ENCODE measurements around the gene MUC20. TPM values are rescaled to one million over a fixed set of nuclear protein-coding genes. Genes with fewer than 3 reads are reported as not detected.
"Not testable (repeated sequence)": the region's sequence is repeated elsewhere in the genome, so short reads cannot be mapped to it uniquely, and the experiment has no call there.

Gene MUC20
- total RNA-seq, 1 experiment from 2014 or later = not detected

DNA sequence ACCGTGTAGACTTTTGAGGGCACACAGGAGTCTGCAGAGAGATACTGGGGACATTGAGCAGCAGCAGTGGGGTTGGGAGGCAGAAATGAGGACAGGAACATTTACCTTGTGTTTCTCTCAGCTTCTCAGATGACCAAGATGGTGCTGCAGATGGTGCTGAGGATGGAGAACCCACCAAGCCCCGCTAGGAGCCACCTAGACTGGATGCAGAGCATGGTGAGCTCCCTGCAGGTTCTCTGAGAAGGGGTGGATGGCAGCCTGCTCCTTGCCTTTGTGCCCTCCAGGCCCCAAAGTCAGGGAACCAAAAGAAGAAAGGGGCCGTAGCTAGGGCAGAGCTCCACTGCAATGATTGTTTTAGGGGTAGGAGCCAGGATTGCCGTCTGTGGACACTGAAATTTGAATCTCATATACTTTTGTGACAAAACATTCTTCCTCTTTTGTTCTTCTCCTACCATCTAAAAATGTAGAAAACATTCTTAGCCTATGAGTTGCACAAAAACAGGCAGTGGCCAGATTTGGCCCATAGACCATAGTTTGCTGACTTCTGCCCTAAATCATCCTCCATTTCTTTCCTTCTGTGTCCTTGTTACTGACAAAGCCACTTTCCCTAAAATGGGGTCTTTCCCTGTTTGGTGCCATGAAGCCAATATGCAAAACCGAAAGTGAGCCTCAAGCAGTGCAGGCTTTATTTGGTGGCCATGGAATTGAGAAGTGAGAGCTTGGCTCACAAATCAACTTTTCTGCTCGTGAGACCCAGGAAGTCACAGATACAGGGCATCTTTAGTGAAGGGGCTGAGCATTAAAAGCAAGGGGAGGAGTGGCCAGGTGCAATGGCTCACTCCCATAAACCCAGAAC, 11.9 kb upstream of the MUC20 start:
- CTCF ChIA-PET = no interaction called here
- in situ Hi-C loops (cut with HindIII; ENCODE audit: low pct_unique_long_range_greater_than_20kb, low sequenced_read_pairs) (no loop called here), intact Hi-C loops (cut with micrococcal nuclease; ENCODE audit: unreplicated experiment) (no loop called here)
- BruUV-seq (replicated peaks) = no TSS peak
- TF ChIP-seq, protein P1, sequence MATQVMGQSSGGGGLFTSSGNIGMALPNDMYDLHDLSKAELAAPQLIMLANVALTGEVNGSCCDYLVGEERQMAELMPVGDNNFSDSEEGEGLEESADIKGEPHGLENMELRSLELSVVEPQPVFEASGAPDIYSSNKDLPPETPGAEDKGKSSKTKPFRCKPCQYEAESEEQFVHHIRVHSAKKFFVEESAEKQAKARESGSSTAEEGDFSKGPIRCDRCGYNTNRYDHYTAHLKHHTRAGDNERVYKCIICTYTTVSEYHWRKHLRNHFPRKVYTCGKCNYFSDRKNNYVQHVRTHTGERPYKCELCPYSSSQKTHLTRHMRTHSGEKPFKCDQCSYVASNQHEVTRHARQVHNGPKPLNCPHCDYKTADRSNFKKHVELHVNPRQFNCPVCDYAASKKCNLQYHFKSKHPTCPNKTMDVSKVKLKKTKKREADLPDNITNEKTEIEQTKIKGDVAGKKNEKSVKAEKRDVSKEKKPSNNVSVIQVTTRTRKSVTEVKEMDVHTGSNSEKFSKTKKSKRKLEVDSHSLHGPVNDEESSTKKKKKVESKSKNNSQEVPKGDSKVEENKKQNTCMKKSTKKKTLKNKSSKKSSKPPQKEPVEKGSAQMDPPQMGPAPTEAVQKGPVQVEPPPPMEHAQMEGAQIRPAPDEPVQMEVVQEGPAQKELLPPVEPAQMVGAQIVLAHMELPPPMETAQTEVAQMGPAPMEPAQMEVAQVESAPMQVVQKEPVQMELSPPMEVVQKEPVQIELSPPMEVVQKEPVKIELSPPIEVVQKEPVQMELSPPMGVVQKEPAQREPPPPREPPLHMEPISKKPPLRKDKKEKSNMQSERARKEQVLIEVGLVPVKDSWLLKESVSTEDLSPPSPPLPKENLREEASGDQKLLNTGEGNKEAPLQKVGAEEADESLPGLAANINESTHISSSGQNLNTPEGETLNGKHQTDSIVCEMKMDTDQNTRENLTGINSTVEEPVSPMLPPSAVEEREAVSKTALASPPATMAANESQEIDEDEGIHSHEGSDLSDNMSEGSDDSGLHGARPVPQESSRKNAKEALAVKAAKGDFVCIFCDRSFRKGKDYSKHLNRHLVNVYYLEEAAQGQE (IDR thresholded peaks at IDR 0.05; ENCODE audit: insufficient read depth in 1 of 2, low read depth in 2 of 2, low read length in 1 of 2) = no peak
- TF ChIP-seq POLR2AphosphoS5 (IDR thresholded peaks at IDR 0.05; ENCODE audit: low read depth, low read length) = no peak
- TF ChIP-seq CTCF (IDR thresholded peaks at IDR 0.05) = no peak
- no peak for TF ChIP-seq TCF7L2 (IDR thresholded peaks at IDR 0.05; ENCODE audit: low read depth, low read length)
- TF ChIP-seq SIN3A (IDR thresholded peaks at IDR 0.05; ENCODE audit: borderline replicate concordance, insufficient read depth, low read depth, low read length) = no peak
- DNase-seq (ENCODE audit: low read depth, low spot score) (no peak), ATAC-seq (no peak)
- POLR2A ChIA-PET = no interaction called here
- no peak overlapping the region for H3K4me3 ChIP-seq (ENCODE audit: low read depth in 2 of 2, low read length in 2 of 2)
- H3K4me1 ChIP-seq (ENCODE audit: control insufficient read depth, insufficient read depth, low read length) = no peaks in the 10 kb centered on the region
- H3K9me3 ChIP-seq (ENCODE audit: control insufficient read depth, insufficient read depth, low read depth, low read length) = no peaks in the 10 kb centered on the region
- no peaks in the 10 kb centered on the region for H3K36me3 ChIP-seq (ENCODE audit: control insufficient read depth, insufficient read depth, low read length)
- no peaks in the 10 kb centered on the region for H3K27me3 ChIP-seq (ENCODE audit: control insufficient read depth, insufficient read depth, low read length)
- no peak overlapping the region for H3K27ac ChIP-seq (ENCODE audit: low read length)

- TF ChIP-seq, protein P1 (IDR thresholded peaks at IDR 0.05; ENCODE audit: insufficient read depth in 1 of 2, low read depth in 2 of 2, low read length in 1 of 2) = no peak
- TF ChIP-seq SIN3A (IDR thresholded peaks at IDR 0.05; ENCODE audit: borderline replicate concordance, insufficient read depth, low read depth, low read length) (no peak), CTCF (IDR thresholded peaks at IDR 0.05) (no peak), POLR2AphosphoS5 (IDR thresholded peaks at IDR 0.05; ENCODE audit: low read depth, low read length) (no peak), TCF7L2 (IDR thresholded peaks at IDR 0.05; ENCODE audit: low read depth, low read length) (no peak)
- ATAC-seq (no peak), DNase-seq (ENCODE audit: low read depth, low spot score) (no peak)
- Histone ChIP-seq H3K4me1 (ENCODE audit: control insufficient read depth, insufficient read depth, low read length) (no peaks in the 10 kb centered on the region), H3K4me3 (ENCODE audit: low read depth in 2 of 2, low read length in 2 of 2) (no peak overlapping the region), H3K27ac (ENCODE audit: low read length) (no peak overlapping the region), H3K36me3 (ENCODE audit: control insufficient read depth, insufficient read depth, low read length) (no peaks in the 10 kb centered on the region), H3K9me3 (ENCODE audit: control insufficient read depth, insufficient read depth, low read depth, low read length) (no peaks in the 10 kb centered on the region), H3K27me3 (ENCODE audit: control insufficient read depth, insufficient read depth, low read length) (no peaks in the 10 kb centered on the region)
- ChIA-PET POLR2A (no interaction called here), CTCF (no interaction called here)
- in situ Hi-C loops (cut with HindIII; ENCODE audit: low pct_unique_long_range_greater_than_20kb, low sequenced_read_pairs) = no loop called here
- no TSS peak for BruUV-seq (replicated peaks)
- intact Hi-C loops (cut with micrococcal nuclease; ENCODE audit: unreplicated experiment) = no loop called here
Observed at GRCh38 chr3:195709676-195710085, 11.1 kb upstream of the MUC20 start.

DNA sequence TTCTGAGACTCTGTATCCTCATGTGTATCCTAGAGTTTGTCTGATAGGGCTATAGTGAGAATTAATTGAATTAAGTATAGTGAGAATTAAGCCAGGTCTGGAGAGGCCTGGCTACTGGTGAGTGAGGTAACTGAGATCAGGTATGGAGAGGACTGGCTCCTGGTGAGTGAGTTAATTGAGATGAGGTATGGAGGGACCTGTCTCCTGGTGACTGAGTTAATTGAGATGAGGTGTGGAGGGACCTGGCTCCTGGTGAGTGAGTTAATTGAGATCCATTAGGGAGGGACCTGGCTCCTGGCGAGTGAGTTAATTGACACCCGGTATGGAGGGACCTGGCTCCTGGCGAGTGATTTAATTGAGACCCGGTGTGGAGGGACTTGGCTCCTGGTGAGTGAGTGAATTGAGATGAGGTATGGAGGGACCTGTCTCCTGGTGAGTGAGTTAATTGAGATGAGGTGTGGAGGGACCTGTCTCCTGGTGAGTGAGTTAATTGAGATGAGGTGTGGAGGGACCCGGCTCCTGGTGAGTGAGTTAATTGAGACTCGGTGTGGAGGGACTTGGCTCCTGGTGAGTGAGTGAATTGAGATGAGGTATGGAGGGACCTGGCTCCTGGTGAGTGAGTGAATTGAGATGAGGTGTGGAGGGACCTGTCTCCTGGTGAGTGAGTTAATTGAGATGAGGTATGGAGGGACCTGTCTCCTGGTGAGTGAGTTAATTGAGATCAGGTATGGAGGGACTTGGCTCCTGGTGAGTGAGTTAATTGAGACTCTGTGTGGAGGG, 10.5 kb upstream of the MUC20 start:
- H3K4me1 ChIP-seq (ENCODE audit: control insufficient read depth, insufficient read depth, low read length); in situ Hi-C loops (cut with HindIII; ENCODE audit: low pct_unique_long_range_greater_than_20kb, low sequenced_read_pairs); H3K27me3 ChIP-seq (ENCODE audit: control insufficient read depth, insufficient read depth, low read length); intact Hi-C loops (cut with micrococcal nuclease; ENCODE audit: unreplicated experiment); BruUV-seq (replicated peaks); H3K27ac ChIP-seq (ENCODE audit: low read length); ATAC-seq; DNase-seq (ENCODE audit: low read depth, low spot score); H3K36me3 ChIP-seq (ENCODE audit: control insufficient read depth, insufficient read depth, low read length); H3K4me3 ChIP-seq (ENCODE audit: low read depth in 2 of 2, low read length in 2 of 2); POLR2A ChIA-PET; H3K9me3 ChIP-seq (ENCODE audit: control insufficient read depth, insufficient read depth, low read depth, low read length); CTCF ChIA-PET: not testable (repeated sequence)
